Stimulated activated CD4-positive, alpha-beta T cell treated with anti-CD3 and anti-CD28 coated beads, Interleukin-12 subunit alpha, Interleukin-12 subunit beta, amount 100 ng/mL, for 4 hours (primary cell): ENCODE data around the gene SLC1A2.
"Not testable (repeated sequence)": the region's sequence is repeated elsewhere in the genome, so short reads cannot be mapped to it uniquely, and the experiment has no call there.

Source experiments
- DNase-seq: peaks from one replicate; pipeline ENCODE4 v3.0.0-alpha.2; 2020

SLC1A2 gene

GRCh38 chr11:35237860-35238715 lies 181.3 kb downstream of the SLC1A2 start:
- no peak for DNase-seq

GRCh38 chr11:35237351-35237750 lies 182.0 kb downstream of the SLC1A2 start:
- no peak for DNase-seq

GRCh38 chr11:35236667-35237003 lies 182.7 kb downstream of the SLC1A2 start:
- DNase-seq, result no peak

- no peak for DNase-seq
These were observed 183.3 kb downstream of the SLC1A2 start for GRCh38 chr11:35235936-35236666.

- no peak for DNase-seq
These were observed 183.9 kb downstream of the SLC1A2 start for GRCh38 chr11:35235498-35235897.

GRCh38 chr11:35235157-35235468 lies 184.2 kb downstream of the SLC1A2 start:
- DNase-seq, result no peak

- DNase-seq, result no peak
These were observed 184.8 kb downstream of the SLC1A2 start for GRCh38 chr11:35234460-35235156.

- DNase-seq, result no peak
These were observed 185.8 kb downstream of the SLC1A2 start for GRCh38 chr11:35233518-35233917.

- DNase-seq, result no peak
These were observed 186.4 kb downstream of the SLC1A2 start for GRCh38 chr11:35232891-35233330.

GRCh38 chr11:35231076-35231860 lies 188.1 kb downstream of the SLC1A2 start:
- DNase-seq, result no peak

- no peak for DNase-seq
These were observed 189.0 kb downstream of the SLC1A2 start for GRCh38 chr11:35230388-35230787.

- DNase-seq, result no peak
These were observed 191.0 kb downstream of the SLC1A2 start for GRCh38 chr11:35228328-35228725.

- DNase-seq, result no peak
These were observed 191.6 kb downstream of the SLC1A2 start for GRCh38 chr11:35227576-35228327.

- DNase-seq, result not testable (repeated sequence)
These were observed 192.6 kb downstream of the SLC1A2 start for GRCh38 chr11:35226756-35227155.

GRCh38 chr11:35225946-35226520 lies 193.3 kb downstream of the SLC1A2 start:
- DNase-seq, result no peak

- no peak for DNase-seq
These were observed 195.4 kb downstream of the SLC1A2 start for GRCh38 chr11:35223991-35224390.

GRCh38 chr11:35223371-35223796 lies 196.0 kb downstream of the SLC1A2 start:
- DNase-seq, result no peak

- DNase-seq, result no peak
These were observed 200.4 kb downstream of the SLC1A2 start for GRCh38 chr11:35218956-35219355.

GRCh38 chr11:35216962-35217678 lies 202.2 kb downstream of the SLC1A2 start:
- DNase-seq, result no peak

- no peak for DNase-seq
These were observed 203.4 kb downstream of the SLC1A2 start for GRCh38 chr11:35215945-35216344.

- DNase-seq, result no peak
These were observed 204.6 kb downstream of the SLC1A2 start for GRCh38 chr11:35214792-35215193.
